Adrenal gland (tissue), 5 donors: ENCODE data around the gene TOX2.

ENCODE experiments used
- CTCF ChIP-seq, 6 experiments: fragments of 450-650 bp in 4 of 6; fragments of 200-600 bp in 2 of 6; sonication (generic) in 1 of 6; IDR thresholded peaks; 1 replicate in 5 of 6; 2 replicates in 1 of 6; pipeline versions ENCODE4 v1.5.1 to v1.8.0; 2016 to 2021; ENCODE audit warnings: antibody characterized with exemption in 6 of 6, mild to moderate bottlenecking in 2 of 6, moderate library complexity in 1 of 6
- POLR2A ChIP-seq, 2 donors: fragments of 450-650 bp; IDR thresholded peaks; one replicate each; pipeline ENCODE4 v1.6.1; 2017; ENCODE audit warnings: antibody characterized with exemption in 2 of 2, mild to moderate bottlenecking in 2 of 2, moderate library complexity in 1 of 2
- donor health status: DM: no; HTN: no; CAD: no.

- TF ChIP-seq CTCF (IDR thresholded peaks at IDR 0.05): no peak
- no peak for TF ChIP-seq POLR2A (IDR thresholded peaks at IDR 0.05)
Observed at GRCh38 chr20:44112456-44112855, 197.8 kb downstream of the TOX2 start.
